Measurements from ENCODE around the gene NES.

NES gene, protein sequence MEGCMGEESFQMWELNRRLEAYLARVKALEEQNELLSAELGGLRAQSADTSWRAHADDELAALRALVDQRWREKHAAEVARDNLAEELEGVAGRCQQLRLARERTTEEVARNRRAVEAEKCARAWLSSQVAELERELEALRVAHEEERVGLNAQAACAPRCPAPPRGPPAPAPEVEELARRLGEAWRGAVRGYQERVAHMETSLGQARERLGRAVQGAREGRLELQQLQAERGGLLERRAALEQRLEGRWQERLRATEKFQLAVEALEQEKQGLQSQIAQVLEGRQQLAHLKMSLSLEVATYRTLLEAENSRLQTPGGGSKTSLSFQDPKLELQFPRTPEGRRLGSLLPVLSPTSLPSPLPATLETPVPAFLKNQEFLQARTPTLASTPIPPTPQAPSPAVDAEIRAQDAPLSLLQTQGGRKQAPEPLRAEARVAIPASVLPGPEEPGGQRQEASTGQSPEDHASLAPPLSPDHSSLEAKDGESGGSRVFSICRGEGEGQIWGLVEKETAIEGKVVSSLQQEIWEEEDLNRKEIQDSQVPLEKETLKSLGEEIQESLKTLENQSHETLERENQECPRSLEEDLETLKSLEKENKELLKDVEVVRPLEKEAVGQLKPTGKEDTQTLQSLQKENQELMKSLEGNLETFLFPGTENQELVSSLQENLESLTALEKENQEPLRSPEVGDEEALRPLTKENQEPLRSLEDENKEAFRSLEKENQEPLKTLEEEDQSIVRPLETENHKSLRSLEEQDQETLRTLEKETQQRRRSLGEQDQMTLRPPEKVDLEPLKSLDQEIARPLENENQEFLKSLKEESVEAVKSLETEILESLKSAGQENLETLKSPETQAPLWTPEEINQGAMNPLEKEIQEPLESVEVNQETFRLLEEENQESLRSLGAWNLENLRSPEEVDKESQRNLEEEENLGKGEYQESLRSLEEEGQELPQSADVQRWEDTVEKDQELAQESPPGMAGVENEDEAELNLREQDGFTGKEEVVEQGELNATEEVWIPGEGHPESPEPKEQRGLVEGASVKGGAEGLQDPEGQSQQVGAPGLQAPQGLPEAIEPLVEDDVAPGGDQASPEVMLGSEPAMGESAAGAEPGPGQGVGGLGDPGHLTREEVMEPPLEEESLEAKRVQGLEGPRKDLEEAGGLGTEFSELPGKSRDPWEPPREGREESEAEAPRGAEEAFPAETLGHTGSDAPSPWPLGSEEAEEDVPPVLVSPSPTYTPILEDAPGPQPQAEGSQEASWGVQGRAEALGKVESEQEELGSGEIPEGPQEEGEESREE (N-terminal part only)

DNA sequence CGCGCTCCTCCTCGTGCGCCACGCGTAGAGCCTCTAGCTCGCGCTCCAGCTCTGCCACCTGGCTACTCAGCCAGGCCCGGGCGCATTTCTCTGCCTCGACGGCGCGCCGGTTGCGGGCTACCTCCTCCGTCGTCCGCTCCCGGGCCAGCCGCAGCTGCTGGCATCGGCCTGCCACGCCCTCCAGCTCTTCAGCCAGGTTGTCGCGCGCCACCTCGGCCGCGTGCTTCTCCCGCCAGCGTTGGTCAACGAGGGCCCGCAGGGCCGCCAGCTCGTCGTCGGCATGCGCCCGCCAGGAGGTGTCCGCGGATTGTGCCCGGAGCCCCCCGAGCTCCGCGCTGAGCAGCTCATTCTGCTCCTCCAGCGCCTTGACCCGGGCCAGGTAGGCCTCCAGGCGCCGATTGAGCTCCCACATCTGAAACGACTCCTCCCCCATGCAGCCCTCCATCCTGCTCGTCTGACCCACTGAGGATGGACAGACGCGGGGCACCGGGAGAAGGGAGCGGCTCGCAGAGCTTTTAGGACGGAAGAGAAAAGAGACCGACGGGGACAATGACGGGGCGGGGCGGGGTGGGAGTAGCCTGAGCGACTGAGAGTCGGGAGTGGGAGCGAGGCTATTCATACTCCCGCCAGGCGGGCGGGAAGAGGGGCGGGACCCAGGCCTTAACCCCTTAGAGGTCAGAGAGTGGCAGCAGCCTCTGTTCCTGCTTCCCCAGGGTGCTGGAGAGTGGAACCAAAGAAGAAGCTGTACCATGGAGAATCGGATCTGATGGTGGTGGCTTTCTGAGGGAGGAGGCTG, at the start of gene NES:
Gene NES (minus strand): TSS at position 588 of the 796 bp plus-strand sequence. CDS start 143 bp downstream, at position 445.
- DNase-seq (ENCODE audit: low read depth in 2 of 2, low spot score in 1 of 2), result no peak

DNA sequence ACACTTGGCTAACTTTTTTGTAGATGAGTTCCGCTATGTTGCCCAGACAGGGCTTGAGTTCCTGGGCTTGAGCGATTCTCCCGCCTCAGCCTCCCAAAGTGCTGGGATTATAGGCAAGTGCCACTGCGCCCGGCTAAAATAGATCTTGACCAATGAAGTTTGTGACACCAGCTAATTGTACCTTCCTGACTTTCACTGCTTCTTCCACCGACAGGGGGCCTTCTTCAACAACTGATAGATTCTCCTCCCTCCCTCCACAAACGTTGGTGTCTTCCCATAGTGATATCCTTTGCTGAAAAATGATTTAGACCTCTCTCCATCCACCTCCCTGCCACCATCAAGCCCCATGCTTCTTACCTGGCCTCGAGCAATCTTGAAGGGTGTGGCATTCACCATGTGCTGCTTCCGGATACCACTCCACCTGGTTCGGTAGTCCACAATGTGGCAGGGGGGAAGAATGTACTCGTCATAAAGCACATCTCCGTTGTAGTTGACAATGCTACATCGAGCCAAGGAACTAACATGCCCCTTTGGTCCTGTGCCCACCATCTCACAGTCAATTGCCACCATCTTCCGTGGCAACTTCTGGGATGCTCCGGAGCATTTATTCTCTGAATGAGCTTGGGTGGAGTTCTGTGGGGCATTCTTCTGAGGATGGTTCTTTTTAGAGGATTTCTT, 49.5 kb upstream of the NES start:
- DNase-seq (ENCODE audit: low read depth in 2 of 2, low spot score in 1 of 2), result no peak

DNA sequence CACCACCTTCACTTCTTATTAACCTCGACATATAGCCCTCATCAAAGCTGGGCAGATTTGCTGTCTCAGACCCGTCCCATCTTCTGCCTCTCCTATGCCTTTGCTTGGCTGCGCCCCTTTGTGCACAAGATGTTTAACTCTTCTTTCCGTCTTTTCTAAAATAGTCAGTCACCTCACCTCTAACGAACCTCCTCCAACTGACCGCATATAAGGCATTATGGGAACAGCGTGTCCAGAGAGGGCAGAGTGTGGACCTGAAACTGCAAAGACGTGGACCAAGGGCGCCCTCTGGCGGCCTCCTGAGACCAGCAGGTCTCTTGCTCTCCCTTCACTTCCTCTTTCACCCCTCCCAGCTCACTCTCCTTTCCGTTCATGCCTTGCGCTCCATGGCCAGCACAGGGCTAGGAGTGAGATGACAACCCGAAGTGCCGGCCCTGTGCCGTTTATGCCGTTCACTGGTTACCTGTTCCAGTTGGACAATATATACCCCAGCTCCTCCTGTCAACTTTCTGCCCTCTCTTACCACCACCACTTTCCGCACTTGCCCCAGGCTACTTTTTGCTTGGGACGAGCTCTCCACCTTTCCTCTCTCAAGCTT, 48.6 kb upstream of the NES start:
- peak; percentile 46 for DNase-seq (ENCODE audit: low read depth in 2 of 2, low spot score in 1 of 2)

DNA sequence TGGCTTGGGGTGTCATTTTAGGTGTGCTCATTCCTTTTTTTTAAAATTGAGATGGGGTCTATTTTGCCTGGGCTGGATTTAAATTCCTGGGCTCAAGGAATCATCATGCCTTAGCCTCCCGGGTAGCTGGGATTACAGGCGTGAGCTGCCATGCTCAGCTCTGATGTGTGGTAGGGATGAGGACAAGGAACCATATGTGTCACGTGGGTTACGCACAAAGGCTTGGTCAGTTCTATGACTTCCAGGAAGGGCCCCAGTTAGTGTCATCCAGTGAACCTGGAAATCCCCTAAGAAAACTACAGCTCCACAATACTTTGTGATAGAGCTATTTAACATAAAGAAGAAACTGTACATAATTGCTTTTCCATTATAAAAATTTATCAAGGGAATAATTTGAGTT, 44.3 kb upstream of the NES start:
- no peak for DNase-seq (ENCODE audit: low read depth in 2 of 2, low spot score in 1 of 2)

DNA sequence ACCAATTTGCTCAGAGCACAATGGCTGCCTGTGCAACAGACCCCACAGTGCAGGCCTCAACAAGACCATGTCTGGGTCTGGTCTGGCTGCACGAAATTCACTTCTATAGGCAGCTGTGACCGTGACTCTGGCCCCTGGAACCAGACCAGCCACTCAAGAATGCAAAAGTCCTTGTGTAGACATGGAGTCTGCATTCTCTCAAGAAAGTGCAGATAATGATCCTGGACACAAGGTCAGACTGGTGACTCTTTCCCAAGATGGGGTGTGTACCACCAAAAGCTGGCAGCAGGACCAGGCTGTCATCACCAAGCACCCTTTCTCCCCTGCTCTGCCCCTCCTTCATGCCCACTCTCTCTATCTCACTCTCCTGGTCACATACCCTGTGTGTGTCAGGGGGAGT, 43.9 kb upstream of the NES start:
- no peak for DNase-seq (ENCODE audit: low read depth in 2 of 2, low spot score in 1 of 2)

DNA sequence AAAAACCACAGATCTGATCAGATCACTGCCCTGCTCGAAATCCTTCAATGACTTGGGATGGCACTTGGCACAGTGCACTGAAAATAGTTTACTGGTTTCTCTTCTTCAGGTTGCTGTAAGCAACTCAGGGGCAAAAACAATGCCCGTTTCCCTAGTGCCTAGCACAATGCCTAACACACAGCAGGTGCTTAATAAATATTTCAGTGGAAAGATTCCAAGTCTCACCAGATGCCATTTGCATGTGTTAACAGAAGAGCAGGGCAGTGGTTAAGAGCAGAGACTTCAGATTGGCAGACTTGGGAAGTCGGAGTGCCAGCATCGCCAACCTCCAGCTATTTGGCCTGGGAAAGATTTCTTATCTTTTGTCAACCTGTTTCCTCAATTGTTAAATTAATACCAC, 40.1 kb upstream of the NES start:
- no peak for DNase-seq (ENCODE audit: low read depth in 2 of 2, low spot score in 1 of 2)

DNA sequence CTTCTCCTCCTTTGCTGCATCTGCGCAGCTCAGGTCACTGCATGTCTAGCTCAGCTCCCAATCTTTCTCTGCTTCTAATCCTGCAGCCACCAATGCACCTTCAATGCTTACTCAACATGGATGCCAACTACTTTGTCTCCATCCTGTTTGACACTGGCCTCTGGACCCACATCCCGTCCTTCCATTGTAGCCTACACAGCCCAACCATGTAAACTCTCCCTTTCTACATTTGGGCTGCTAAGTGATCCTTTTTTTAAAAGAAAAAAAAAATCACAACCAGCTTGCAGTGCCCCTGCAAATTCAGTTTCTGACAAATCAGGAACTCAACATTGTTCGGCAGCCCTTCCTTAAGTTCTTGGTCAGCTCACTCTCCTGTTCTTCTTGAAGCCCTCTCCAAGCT, 37.6 kb upstream of the NES start:
- no peak for DNase-seq (ENCODE audit: low read depth in 2 of 2, low spot score in 1 of 2)

DNA sequence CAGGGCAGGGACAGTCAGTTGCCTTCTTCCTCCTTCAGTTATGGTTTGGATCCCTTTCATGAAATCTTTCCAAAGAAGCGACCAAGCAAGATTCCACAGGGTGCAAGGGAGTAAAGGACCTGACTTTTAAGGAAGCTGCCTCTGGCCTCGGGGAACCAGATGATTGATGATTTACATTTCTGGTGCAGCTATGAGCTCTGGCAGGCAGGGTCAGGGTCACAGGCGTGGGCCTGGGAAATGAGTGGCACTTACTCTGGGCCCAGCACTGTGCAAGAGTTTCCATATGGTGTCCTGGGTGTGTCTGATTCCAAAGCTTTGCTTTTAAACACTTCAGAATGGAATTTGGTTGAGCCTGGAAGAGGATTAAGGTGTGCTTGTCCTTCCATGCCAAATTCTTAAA, 35.4 kb upstream of the NES start:
- DNase-seq (ENCODE audit: low read depth in 2 of 2, low spot score in 1 of 2), result no peak

DNA sequence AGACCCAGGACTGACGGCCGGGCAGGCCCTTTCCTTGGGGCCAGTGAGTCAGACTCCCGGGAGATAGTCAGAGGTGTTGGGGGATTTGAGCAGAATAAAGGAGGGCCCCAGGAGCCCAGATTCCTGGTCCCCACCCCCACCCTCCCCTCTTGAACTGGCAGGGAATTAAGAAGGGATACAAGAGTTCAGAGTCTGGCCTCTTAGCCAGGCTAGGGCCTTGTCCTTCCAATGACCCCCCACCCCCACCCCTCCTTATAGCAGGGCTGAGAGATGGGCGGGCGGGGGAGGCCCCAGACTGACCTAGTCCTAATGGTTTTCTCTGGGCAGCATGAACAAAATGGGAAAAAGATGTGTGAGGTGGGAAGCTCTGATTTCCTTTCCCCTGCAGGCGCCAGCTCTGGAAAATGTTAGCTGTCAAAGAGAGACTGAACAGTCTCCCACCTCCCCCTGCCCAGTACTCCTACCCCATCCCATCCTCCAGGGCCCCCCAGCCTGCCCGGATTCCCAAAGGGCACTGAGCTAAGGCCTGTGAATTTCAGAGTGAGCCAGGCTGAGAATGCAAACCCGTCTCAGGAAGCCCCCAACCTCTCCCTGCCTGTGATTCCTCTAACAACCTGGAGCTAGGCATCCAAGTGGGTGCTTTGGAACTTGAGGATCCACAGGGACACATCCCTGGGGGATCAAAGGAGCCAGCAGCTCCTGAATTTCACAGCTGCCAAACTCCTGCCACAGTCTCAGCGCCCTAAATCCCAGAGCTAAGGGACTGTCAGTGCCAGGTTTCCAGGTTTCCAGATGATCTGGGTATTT, 34.0 kb upstream of the NES start:
- no peak for DNase-seq (ENCODE audit: low read depth in 2 of 2, low spot score in 1 of 2)

DNA sequence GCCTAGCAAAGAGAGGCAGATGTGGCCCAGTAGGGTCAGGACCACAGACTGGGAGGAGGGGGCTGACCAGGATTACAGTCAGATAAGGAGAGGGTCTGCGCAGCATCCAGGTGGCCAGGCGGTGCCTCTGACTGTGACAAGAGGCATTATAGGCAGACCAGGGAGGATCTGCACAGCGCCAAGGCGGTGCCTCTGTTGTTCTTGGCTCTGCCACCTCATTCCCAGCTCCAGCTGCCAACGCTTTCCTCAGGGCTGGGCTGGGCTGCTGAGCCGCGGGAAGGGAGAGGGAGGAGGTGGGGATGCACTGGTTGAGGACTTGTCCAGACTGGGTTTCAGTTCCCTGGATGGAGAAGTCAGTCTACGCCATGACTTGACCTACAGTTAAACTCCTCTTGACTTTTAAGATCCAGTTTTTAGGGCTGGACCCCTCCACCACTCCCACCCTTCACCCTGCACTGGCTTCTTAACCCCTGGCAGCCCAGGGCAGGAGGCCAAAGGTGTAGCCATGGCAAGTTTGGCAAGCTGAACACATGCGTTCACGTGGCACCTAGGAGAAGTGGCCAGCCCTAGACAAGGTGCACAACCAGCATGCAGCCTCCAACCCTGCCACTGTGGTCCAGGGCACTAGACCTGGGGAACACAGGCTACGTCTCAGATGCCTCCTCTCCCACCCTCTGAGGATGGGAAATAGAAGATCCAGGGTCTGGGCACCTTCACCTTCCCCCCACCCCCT, 32.7 kb upstream of the NES start:
- no peak for DNase-seq (ENCODE audit: low read depth in 2 of 2, low spot score in 1 of 2)

DNA sequence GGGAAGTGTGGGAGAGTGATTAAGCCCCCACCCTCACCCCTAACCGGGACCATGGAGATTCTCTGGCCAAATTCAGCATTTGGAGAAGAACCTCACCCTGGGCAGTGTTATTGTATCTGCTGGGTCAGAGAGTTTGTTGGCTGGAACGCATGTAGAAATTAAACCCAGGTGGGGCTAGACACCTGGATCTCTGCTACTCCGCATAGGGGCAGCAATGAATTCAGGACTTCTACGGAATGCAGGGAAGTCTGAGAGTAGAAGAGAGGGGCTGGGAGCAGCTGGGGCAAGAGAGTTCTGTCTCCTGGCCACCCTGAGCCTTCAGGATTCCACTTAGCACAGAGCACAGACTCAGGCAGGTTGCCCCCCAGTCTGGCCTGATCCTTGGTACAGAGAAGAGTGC, 31.8 kb upstream of the NES start:
- no peak for DNase-seq (ENCODE audit: low read depth in 2 of 2, low spot score in 1 of 2)

DNA sequence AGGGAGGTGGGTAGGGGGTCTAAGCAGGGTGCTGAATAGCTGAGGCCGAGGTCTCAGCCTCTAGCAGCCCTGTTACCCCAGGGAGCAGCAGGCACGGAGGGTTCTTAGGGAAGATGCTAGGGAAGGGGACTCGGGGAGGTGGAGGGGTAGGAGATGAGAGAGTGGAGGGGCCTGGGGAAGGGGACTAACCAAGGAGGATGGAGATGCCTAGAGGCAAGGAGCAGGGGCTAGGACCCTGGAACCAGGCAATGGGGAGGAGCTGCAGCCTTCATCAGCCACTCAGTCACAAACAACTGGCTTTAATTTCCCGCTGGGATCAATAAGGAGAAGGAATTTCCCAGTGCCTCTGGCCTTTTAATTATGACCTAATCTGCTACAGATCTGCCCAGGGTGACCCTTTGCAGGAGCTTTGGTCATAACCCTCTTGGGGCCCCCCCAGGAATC, 31.0 kb upstream of the NES start:
- DNase-seq (ENCODE audit: low read depth in 2 of 2, low spot score in 1 of 2), result no peak

DNA sequence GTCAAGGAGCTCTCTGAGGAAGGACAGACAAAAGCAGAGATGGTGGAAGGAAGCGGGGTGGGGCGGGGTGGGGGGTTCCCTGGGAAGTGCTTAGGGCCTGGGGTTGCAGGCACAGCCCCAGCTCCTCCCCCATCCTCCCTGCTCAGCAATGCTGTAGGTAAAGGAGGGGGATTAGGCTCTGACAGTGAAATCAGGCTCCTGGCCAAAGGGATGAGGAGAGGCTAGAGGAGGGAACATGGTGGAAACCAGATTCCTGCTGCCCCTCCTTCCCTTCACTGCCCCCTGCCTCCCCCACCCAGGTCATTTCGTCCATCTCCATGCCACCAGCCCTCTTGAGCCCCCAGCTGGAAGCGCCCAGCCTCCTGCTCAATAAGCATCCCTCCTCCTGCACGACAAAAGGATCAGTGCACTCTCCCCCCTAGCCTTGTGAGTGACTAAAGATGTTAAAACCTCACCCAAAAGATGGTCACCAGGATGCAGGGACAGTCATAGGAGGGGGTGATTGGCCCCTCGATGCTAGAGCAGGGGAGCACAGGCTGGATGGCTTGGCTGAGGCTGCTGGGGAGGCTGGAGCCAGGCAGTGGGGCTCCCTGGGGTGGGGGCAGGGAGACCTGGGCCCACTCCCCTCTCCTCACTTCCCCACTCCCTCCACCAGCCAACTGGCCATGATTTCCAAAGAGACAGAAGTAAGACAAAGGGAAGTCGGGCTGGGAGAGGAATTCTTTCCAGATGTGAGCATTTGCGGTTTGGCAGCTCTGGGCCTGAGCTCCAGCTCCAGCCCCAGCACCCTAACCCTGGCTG, 30.4 kb upstream of the NES start:
- no peak for DNase-seq (ENCODE audit: low read depth in 2 of 2, low spot score in 1 of 2)

DNA sequence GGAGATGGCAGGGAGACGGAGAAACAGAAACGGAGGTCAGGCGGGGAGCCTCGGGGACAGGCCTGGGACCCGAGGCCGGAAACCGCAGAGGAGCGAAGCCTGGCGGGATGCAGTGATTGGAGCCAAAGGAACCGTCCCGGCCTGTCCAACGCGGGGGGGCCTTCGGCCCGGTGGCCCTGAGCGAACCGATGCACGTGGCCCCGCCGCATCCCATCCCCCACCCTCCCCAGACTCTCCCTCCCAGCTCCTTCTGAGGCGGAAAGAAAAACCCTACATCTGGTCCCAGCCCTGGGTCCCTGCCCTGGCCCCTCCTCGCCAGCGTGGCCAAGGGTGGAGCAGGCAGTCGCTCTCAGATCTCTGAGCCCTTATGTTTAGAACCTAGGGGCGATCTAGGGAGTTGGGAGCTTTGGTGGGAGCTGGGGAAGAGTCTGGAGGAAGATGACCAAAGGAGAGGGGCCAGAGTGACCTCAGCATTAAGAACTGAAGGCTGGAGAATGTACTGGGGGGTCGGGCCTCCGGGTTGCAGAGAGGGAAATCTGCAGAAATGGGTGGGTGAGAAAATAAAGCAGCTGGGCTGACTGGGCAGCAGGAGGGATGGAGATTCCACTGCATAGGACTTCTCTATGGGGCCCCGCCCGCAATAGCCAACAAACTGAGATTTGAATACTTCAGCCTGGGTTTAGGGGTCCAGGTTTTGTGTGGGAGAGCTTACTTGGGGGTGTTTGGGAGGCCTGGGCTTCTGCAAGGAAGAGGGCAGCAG, 29.6 kb upstream of the NES start:
- no peak for DNase-seq (ENCODE audit: low read depth in 2 of 2, low spot score in 1 of 2)

DNA sequence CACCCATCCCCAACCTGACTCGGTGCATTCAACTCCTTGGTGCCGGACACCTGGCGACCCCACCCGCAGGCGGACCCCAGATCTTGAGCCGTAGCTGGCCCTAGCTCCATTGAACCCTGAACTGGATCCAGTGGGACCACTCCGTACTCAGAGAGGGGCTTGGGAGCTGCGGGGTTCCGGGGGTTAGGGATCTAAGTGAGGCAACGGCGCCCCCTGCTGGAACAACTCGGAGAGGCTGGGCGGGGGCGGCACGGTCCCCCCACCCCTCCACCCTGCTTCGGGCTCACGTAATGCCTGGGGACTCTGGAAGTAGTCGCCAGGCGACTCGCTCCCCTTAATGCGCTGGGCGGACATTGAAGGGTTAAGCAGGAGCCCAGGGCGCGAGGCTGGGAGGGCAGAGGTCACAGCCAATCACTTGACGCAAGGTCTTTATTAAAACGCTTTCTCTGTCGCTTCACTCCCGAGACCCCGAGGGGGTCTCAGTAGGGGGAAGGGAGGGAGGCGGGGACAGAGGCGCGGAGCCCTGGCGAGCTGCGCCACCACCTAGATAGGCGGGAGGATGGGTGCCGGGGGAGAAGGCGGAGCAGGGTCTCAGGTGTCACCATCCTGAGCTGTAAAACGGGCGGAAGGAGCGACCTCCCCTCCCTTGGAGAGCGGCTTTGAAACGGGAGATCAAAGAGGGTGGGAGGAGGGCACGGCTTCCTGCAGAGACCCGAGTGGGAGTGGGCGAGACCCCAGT, 28.9 kb upstream of the NES start:
- peak in 1 of 2 donors; percentile 60 for DNase-seq (ENCODE audit: low read depth in 2 of 2, low spot score in 1 of 2)
